ENCODE data around the gene TNFRSF25. TPM values are rescaled to one million over a fixed set of nuclear protein-coding genes. Genes with fewer than 3 reads are reported as not detected.

Gene TNFRSF25
- total RNA-seq, 1 donor from 2014 or later: 26.1 TPM

- TF ChIP-seq CTCF (conservative IDR thresholded peaks at IDR 0.05): no peak
- H3K27me3 Mint-ChIP-seq (ENCODE audit: low read depth): peaks cover 80% of the 10 kb centered on the region
- H3K4me1 Mint-ChIP-seq: peaks cover 3% of the 10 kb centered on the region
- no peak overlapping the region for H3K4me3 Mint-ChIP-seq
- no peaks in the 10 kb centered on the region for H3K36me3 Mint-ChIP-seq (ENCODE audit: low read depth)
- H3K27ac Mint-ChIP-seq (ENCODE audit: unreplicated experiment): no peak overlapping the region
- no peak for DNase-seq (ENCODE audit: low read depth, low spot score)
- H3K9me3 Mint-ChIP-seq: no peaks in the 10 kb centered on the region
These were observed 50.9 kb downstream of the TNFRSF25 start for GRCh38 chr1:6414881-6415626.

DNA sequence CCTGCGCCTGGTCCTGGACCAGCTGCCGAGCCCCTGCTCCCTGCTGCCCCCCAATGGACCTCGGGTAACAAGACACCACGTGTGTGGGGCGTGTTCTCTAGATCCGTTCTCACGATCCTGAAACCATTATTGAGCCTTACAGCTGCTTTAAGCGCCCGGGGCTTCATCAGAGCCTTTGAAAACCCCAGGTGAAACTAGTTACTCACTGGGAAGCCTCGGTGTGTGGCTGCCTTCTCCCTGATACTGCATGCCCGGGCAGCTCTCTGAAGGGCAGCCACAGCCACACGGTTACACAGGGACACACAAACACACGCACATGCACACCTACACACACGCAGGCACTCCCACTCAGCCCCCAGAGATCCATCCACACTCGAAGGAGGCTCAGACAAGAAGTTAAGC lies 51.5 kb downstream of the TNFRSF25 start:
- Mint-ChIP-seq H3K36me3 (ENCODE audit: low read depth) (no peaks in the 10 kb centered on the region), H3K4me1 (peaks cover 3% of the 10 kb centered on the region), H3K4me3 (no peak overlapping the region), H3K27ac (ENCODE audit: unreplicated experiment) (no peak overlapping the region), H3K27me3 (ENCODE audit: low read depth) (peaks cover 78% of the 10 kb centered on the region), H3K9me3 (no peaks in the 10 kb centered on the region)
- peak; percentile 68 for TF ChIP-seq CTCF (conservative IDR thresholded peaks at IDR 0.05)
- no peak for DNase-seq (ENCODE audit: low read depth, low spot score)

GRCh38 chr1:6412896-6413295 lies 53.1 kb downstream of the TNFRSF25 start:
- Mint-ChIP-seq H3K36me3 (ENCODE audit: low read depth) (no peaks in the 10 kb centered on the region), H3K4me3 (no peak overlapping the region), H3K4me1 (peaks cover 3% of the 10 kb centered on the region), H3K27me3 (ENCODE audit: low read depth) (peaks cover 73% of the 10 kb centered on the region), H3K27ac (ENCODE audit: unreplicated experiment) (no peak overlapping the region), H3K9me3 (no peaks in the 10 kb centered on the region)
- DNase-seq (ENCODE audit: low read depth, low spot score): no peak
- TF ChIP-seq CTCF (conservative IDR thresholded peaks at IDR 0.05): no peak

Small RNA genes lying within 50 kb of the gene (microRNA-seq; reads per million reads assigned to microRNA genes)
- not detected for gene MIR4252

Other genes starting within 250 kb of the TNFRSF25 start
- gene ICMT, start 230.2 kb downstream of the TNFRSF25 start, total RNA-seq: 85.4 and 92.8 TPM in 2 replicates
- gene HES3, start 222.0 kb downstream of the TNFRSF25 start, total RNA-seq: 23.6 and 25.2 TPM in 2 replicates
- 28.1 and 28.7 TPM in 2 replicates for gene GPR153, start 205.1 kb downstream of the TNFRSF25 start, total RNA-seq
- 107 and 110 TPM in 2 replicates for gene ACOT7, start 72.4 kb downstream of the TNFRSF25 start, total RNA-seq
- gene HES2, start 46.3 kb downstream of the TNFRSF25 start, total RNA-seq: 0.07 TPM in 1 of 2 replicates, not detected in the other
- 1.7 and 4.3 TPM in 2 replicates for gene ESPN, start 41.4 kb downstream of the TNFRSF25 start, total RNA-seq
- 28.9 and 31.7 TPM in 2 replicates for gene PLEKHG5, start 25.5 kb upstream of the TNFRSF25 start, total RNA-seq
- 47.2 and 52.4 TPM in 2 replicates for gene NOL9, start 88.3 kb upstream of the TNFRSF25 start, total RNA-seq
- gene TAS1R1, start 89.1 kb upstream of the TNFRSF25 start, total RNA-seq: not detected in 2 replicates
- gene ZBTB48, start 113.8 kb upstream of the TNFRSF25 start, total RNA-seq: 35.7 and 41.0 TPM in 2 replicates
- 18.8 and 19.0 TPM in 2 replicates for gene KLHL21, start 136.7 kb upstream of the TNFRSF25 start, total RNA-seq
- gene PHF13, start 147.6 kb upstream of the TNFRSF25 start, total RNA-seq: 32.6 and 33.5 TPM in 2 replicates
- gene THAP3, start 158.7 kb upstream of the TNFRSF25 start, total RNA-seq: 26.1 and 28.5 TPM in 2 replicates
- 82.5 and 86.6 TPM in 2 replicates for gene DNAJC11, start 235.6 kb upstream of the TNFRSF25 start, total RNA-seq

Data from neural crest cell (in vitro differentiated cells).